GM18907 (cell line): ENCODE data around the gene KCNIP4.

Source experiments
- ATAC-seq: cut with Tn5 transposase; IDR thresholded peaks from one replicate; pipeline ENCODE4 v1.9.1; 2021; ENCODE audit warnings: mild to moderate bottlenecking, moderate library complexity; ENCODE audit not compliant: unreplicated experiment

The KCNIP4 gene

GRCh38 chr4:20698820-20699219 is 1249.8 kb downstream of the KCNIP4 start:
- ATAC-seq = no peak

GRCh38 chr4:20698382-20698781 is 1250.2 kb downstream of the KCNIP4 start:
- ATAC-seq = no peak

- no peak for ATAC-seq
These were observed 1251.8 kb downstream of the KCNIP4 start for GRCh38 chr4:20696815-20697214.

DNA sequence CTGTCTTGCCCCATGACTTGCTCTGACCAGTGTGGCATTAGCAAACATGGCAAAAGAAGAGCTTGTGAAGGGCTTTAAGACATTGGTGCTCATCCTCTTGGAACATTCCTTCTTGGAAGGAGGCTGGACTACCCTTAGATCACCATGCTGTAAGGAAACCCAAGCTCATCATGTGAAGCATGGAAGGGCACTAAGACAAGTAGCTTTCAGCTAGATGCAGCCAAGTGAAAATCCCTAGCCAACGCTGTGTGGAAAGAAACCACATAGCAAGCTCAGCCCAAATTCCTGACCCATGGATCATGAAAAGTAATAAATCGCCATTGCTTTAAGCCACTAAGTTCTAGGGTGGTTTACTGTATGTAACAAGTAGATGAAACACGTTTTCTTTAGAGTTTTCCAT is 1260.7 kb downstream of the KCNIP4 start:
- no peak for ATAC-seq

GRCh38 chr4:20684852-20685763 is 1263.5 kb downstream of the KCNIP4 start:
- no peak for ATAC-seq

DNA sequence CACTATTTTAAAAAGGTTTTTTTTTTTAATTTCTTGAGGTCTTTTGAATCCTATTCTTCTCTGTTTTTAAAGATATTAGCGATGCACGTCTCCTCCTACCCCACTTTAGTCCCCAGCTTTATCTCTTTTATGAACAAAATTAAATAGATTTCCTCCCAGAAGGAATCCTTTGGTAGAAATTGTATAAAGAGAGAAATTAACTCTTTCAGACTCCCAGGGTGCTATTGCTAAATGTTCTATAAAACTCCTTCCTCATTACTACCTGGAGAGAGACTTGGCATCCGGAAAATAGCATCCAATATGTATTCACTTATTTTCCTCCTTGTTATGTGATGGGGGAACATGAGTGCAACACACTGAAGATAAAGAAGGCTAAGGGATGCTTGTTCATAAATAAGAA is 1264.8 kb downstream of the KCNIP4 start:
- no peak for ATAC-seq

DNA sequence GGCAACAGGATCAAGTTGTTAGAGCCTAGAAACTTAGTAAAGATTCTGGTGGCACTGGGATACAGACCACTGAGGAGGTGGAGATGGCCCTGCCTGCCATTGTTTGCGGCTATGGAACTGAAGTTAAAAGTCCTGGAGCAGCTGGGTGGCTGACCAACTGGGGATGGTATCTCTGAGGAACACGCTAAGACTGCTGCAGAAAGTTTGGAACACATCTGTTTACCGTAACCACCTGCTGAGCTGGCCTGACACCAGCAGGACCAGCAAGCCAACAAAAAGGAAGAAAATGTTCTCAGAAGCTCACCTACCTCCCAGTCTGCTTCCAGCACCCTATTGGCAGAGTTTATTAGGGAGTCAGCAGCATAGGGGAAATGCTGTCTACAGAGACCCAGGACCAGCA is 1265.7 kb downstream of the KCNIP4 start:
- ATAC-seq = no peak

DNA sequence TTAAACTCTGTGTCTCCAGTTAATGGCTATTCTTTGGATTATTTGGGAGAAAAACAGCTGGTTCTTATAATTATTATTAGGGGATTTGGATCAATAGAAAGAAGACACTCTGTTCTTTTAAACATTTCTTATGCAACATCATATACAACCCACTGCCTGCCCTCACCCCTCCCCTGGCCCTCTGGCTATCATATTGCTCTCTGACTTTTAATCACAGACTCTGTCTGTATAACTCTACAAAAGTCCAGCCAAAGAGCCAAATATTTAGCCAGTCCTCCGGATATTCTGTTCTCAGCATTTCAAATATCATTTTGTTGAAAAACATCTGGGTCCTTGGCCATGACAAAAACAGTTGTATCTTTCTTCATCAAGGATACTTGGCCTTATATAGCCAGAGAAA is 1267.3 kb downstream of the KCNIP4 start:
- no peak for ATAC-seq

DNA sequence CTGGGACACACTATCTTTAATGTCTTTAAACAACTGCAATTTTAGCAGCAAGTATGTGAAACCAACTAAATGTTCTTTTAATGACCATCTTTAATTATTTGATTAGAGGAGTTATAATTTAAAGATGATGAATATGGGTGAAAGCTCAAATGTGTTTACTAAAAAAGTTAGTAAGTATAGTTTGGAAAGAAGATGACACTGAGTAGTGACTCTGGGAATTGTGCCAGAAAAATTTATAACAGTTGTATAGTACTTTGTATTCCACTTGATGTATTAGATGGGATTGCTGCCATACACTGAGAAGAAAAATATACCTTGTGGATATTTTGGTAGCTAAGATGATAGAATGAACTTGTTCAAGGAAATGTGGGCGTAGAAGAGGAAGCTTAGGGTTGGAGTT is 1267.8 kb downstream of the KCNIP4 start:
- ATAC-seq = no peak

DNA sequence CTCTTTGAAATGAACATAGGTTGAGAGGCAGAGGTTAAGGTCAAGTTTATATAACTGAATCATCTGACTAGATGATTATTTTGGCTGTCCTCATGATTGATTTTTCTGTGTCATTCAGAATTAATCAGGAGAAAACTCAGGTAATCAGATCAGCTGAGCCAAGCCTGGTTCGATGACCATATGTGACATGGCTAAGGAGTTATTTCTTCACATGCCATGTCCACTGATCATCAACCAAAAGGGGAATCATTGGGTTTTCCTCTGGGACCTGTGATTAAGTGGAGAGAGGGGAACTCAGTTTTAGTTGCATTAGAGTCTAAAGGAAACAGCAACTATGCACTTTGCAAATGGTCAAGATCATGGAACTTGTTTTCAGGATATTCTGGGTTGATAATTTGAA is 1268.6 kb downstream of the KCNIP4 start:
- no peak for ATAC-seq
